T1000 (cell line): ENCODE results near the gene MTHFD2L.
"Not testable (repeated sequence)": the region's sequence is repeated elsewhere in the genome, so short reads cannot be mapped to it uniquely, and the experiment has no call there.

Experiments used
- DNase-seq: peaks from one replicate; lab custom pipeline; 2025; ENCODE audit warnings: mixed read lengths; lab: John Stamatoyannopoulos, UW

The MTHFD2L gene

GRCh38 chr4:74157561-74158465, at the start of gene MTHFD2L:
MTHFD2L (plus strand) TSS chr4:74158118; CDS start chr4:74158139, 21 bp downstream.
- DNase-seq = peak; percentile 87

- no peak for DNase-seq
These were observed 49.3 kb upstream of the MTHFD2L start for GRCh38 chr4:74108457-74109115.

- DNase-seq = peak; percentile 61
These were observed 48.6 kb upstream of the MTHFD2L start for GRCh38 chr4:74109116-74109869.

GRCh38 chr4:74109870-74110605, 47.9 kb upstream of the MTHFD2L start:
- DNase-seq = peak; percentile 58

GRCh38 chr4:74110670-74111069, 47.2 kb upstream of the MTHFD2L start:
- DNase-seq = no peak

GRCh38 chr4:74111306-74111975, 46.5 kb upstream of the MTHFD2L start:
- DNase-seq = no peak

GRCh38 chr4:74111990-74112389, 45.9 kb upstream of the MTHFD2L start:
- DNase-seq = no peak

- no peak for DNase-seq
These were observed 45.4 kb upstream of the MTHFD2L start for GRCh38 chr4:74112399-74113105.

- peak; percentile 53 for DNase-seq
These were observed 43.7 kb upstream of the MTHFD2L start for GRCh38 chr4:74114234-74114633.

- peak; percentile 31 for DNase-seq
These were observed 40.8 kb upstream of the MTHFD2L start for GRCh38 chr4:74117024-74117534.

GRCh38 chr4:74118600-74119338, 39.1 kb upstream of the MTHFD2L start:
- DNase-seq = no peak

- no peak for DNase-seq
These were observed 37.8 kb upstream of the MTHFD2L start for GRCh38 chr4:74120086-74120485.

GRCh38 chr4:74121643-74122579, 36.0 kb upstream of the MTHFD2L start:
- DNase-seq = no peak

- peak; percentile 38 for DNase-seq
These were observed 34.7 kb upstream of the MTHFD2L start for GRCh38 chr4:74123065-74123728.

GRCh38 chr4:74125029-74125428, 32.9 kb upstream of the MTHFD2L start:
- DNase-seq = no peak

GRCh38 chr4:74127745-74128144, 30.2 kb upstream of the MTHFD2L start:
- DNase-seq = no peak

GRCh38 chr4:74130843-74131242, 27.1 kb upstream of the MTHFD2L start:
- not testable (repeated sequence) for DNase-seq

GRCh38 chr4:74132188-74132587, 25.7 kb upstream of the MTHFD2L start:
- not testable (repeated sequence) for DNase-seq
